Measurements from ENCODE around the gene RTN4IP1.
"Not testable (repeated sequence)": the region's sequence is repeated elsewhere in the genome, so short reads cannot be mapped to it uniquely, and the experiment has no call there.

RTN4IP1 gene

GRCh38 chr6:106574741-106575458 lies 54.4 kb downstream of the RTN4IP1 start:
- DNase-seq: no peak

DNA sequence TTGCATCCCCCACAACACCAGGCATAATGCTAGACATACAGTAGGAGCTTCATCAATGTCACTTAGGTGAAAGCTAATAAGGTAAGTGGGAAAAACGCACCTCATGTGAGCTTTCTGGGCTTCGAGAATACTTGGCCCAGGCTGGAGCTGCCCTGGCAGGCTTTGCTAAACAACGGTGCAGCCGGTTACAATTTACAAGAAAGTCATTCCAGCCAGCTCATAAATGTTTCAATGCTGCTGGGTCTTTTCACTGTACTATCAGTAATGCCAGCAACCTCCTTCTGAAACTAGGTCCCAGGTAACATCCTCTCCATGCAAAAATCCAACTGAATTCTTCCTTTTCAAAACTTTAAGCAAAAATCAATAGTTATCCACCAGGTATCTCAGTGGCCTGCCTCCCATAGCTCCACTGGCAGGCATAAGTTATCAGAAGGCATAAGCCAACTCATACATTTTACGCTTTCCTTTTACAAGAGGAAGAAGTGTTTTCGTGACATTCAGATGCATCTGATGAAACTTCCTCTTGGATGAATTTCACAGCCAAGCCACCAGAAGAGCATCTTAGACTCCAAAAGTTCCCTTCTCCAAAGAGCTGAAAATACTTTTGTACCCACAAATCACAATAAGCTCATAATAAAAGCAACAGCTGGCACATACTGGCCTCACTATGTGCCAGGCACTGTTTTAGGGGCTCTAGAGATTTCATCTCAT lies 56.3 kb downstream of the RTN4IP1 start:
- DNase-seq: no peak

DNA sequence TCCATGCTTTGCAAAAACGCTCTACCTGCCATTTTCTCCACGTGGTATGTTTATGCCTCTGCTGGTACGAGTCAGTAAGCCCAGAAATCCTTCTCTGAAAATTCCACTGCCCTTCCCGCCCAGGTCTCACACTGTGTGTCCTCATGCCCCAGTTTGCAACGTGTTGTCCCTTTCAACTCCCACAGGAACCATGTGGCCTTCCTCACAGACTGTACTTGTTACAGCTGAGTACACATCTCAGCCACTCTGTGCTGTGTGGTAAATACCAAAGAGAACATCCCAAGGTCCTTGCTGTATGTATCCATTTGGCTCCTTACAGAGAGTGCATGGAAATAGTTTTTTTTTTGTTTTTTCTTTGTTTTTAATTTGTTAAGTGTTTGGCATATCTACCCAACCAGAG lies 56.9 kb downstream of the RTN4IP1 start:
- DNase-seq: no peak

- DNase-seq: no peak
Measured at GRCh38 chr6:106569428-106569827, 59.9 kb downstream of the RTN4IP1 start.

DNA sequence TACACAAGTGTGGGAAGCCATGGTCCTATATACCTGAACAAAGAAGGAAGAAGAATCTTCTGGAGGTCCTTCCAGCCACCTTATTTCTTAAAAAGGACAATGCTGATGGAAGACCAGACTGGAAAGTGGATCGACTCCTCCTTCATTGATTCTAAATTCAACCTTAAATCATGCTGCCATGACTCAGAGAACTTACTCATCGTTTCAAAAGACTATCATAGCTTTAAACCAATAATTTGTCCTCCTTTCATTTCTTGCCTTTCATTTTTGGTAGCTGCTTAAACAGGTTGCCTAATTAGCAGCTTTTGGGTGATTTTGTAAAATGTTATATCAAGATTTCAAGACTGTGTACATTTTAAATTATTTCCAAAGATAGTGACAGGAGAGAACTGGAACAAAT lies 60.8 kb downstream of the RTN4IP1 start:
- DNase-seq: no peak

GRCh38 chr6:106564476-106564875 lies 64.8 kb downstream of the RTN4IP1 start:
- no peak for DNase-seq

DNA sequence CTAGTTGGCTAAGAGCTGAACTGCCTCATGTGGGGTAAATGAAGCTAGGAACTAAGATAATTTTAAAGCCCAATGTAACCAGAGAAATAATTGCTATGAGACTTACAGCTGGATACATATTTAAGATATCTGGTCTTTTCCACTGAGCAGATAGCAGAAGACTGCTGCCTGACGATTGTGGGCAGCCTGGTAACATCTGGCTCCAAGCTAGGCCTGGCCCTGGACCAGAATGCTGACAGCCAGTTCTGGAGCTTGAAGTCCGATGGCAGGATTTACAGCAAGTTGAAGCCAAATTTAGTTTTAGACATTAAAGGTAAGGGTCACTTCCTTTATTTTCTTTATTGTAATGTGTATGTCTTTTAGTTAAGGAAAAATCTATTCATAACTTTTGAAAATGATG lies 65.7 kb downstream of the RTN4IP1 start:
- no peak for DNase-seq

- DNase-seq: no peak
Measured at GRCh38 chr6:106561686-106562405, 67.5 kb downstream of the RTN4IP1 start.

GRCh38 chr6:106560996-106561685 lies 68.2 kb downstream of the RTN4IP1 start:
- DNase-seq: no peak

DNA sequence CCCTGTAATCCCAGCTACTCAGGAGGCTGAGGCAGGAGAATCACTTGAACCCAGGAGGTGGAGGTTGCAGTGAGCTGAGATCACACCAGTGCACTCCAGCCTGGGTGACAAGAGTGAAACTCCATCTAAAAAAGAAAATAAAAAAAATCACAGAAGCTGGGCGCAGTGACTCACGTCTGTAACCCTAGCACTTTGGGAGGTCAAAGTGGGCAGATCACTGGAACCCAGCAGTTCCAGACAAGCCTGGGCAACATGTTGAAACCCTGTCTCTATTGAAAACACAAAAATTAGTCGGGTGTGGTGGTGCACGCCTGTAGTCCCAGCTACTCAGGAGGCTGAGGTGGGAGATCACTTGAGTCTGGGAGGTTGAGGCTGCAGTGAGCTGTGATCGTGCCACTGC lies 69.6 kb downstream of the RTN4IP1 start:
- DNase-seq: not testable (repeated sequence)

DNA sequence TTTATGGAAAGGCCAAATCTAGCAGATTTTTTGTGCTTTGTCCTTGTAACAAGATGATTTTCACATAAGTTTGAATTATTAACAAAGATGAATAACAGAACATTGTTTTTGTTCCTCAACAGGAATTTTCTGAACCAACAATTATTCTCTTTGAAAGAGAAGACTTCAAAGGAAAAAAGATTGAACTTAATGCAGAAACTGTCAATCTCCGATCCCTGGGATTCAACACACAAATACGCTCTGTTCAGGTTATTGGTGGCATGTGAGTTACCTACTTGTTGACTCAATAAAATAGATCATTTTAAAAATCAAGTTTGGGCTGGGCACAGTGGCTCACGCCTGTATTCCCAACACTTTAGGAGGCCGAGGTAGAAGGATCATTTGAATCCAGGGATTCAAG lies 70.9 kb downstream of the RTN4IP1 start:
- DNase-seq: no peak

- no peak for DNase-seq
Measured at GRCh38 chr6:106557837-106558236, 71.5 kb downstream of the RTN4IP1 start.

DNA sequence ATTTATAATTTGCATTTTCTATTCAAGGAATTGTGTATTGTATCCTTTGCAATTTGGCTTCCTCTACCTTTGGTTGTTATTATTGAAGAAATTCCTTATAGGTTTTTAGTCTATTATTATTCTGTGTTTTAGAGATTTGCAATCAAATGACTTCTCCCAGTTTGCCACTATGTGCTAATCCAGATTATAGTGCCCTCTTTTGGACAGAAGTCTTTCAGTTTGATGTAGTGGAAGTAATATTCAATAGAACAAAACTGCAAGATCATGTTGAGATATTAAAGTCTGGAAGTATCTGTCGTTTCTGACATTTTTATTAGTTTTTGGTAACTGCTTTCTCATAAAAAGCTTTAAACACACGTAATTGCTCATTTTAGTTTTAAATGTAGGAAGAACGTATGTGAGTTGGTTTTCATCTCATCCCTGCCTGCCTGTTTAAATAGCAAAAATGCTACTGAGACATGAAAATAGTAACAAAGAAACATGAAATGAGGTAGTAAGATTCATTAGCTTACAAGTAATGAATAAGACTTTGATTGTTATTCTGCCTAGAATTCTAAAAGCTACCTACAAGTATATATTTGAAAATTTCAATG lies 72.8 kb downstream of the RTN4IP1 start:
- no peak for DNase-seq

DNA sequence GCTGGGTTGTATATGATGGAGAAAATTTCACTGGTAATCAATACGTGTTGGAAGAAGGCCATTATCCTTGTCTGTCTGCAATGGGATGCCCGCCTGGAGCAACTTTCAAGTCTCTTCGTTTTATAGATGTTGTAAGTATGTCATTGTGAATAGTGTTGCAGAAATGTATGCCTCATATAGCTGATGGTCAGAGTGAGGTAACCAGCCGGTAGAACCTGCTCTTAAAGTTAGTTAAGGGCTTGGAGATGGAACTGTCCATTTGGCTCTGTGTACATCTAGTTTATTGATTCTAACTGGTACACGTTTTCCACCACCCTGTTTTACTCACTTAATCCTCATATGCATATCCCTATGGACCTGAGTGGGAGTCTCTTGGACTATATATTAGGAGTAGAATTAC lies 73.5 kb downstream of the RTN4IP1 start:
- DNase-seq: no peak

DNA sequence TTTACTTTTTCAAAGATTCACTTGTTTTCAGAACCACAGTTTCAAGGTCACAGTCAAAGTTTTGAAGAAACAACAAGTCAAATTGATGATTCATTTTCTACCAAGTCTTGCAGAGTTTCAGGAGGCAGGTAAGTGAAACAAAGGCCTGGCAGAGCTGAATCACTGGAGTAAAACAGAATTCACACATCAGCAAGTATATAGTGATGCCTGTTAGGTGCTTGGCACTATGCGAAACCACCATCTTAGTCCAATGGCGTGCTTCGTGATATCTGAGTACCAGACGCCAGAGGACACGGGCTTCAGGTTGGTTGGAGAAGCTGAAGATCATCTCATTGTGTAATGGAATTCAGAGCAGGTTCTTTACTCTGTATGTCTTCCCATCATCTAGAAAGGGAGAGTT lies 75.9 kb downstream of the RTN4IP1 start:
- peak; percentile 26 for DNase-seq

DNA sequence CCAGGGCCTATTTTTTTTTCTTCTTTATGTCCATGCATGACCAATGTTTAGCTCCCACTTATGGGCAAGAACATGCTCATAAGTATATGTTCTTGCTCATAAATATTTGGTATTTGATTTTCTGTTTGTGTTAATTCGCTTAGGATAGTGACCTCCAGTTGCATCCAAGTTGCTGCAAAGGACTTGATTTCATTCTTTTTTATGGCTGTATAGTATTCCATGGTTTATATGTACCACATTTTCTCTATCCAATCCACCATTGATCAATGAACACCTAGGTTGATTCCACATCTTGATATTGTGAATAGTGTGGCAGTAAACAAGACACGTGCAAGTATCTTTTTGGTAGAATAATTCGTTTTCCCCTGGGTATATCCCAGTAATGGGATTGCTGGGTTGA lies 78.1 kb downstream of the RTN4IP1 start:
- no peak for DNase-seq

- DNase-seq: no peak
Measured at GRCh38 chr6:106549521-106549920, 79.8 kb downstream of the RTN4IP1 start.

DNA sequence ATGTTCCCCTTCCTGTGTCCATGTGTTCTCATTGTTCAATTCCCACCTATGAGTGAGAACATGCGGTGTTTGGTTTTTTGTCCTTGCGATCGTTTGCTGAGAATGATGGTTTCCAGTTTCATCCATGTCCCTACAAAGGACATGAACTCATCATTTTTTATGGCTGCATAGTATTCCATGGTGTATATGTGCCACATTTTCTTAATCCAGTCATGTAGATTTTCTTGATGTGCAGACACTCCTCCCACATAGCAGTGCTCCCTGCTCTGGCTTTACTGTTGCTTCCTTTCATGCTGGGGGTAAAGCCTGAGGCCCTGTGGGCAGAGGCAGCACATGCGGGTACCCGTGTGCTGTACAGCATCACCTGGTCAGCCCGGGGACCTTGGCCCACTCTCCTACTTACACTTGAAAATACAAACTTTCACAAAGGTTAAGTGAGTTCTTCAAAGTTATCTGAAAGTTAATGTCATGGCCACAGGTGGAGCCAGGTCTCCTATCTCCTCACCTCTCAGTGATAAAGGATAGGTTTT lies 80.3 kb downstream of the RTN4IP1 start:
- DNase-seq: not testable (repeated sequence)

DNA sequence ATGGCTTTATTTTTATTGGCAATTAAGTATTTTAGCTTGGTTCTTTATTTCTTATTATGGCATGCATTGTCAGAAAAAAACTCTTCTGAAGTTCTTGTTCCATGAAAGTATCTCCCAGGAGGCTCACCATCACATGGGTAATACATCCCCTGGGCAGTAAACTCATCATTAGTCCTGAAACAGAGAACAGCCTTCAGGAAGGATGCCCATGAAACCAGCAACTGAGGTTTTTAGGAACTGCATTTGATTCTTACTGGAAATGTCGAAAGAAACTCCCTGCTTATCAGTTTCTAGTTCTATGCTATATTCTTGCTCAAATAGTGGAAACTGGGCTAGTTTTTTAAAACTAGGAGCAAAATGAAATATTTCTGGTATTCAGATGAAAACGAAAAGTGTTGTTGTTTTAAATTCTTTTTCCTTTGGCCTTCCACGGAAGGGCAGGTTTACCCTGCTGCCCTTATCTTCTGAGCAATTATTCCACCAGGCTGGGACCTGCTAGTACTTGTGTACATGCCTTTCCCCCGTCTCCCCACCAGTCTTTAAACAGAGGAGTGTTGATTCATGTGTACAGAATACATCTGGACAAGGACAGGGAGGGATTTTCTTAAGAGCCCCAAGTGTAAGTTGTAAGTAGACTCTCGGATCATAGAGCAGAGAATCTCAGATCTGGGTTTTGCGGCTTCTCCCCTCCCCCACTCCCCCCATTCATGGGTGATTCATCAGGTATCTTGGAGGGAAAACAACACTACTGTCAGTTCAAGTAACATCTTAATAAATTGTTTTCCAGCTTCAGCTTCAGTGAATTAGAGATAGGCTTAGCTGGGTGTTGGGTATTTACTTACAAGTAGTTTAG lies 81.5 kb downstream of the RTN4IP1 start:
- DNase-seq: peak; percentile 22

DNA sequence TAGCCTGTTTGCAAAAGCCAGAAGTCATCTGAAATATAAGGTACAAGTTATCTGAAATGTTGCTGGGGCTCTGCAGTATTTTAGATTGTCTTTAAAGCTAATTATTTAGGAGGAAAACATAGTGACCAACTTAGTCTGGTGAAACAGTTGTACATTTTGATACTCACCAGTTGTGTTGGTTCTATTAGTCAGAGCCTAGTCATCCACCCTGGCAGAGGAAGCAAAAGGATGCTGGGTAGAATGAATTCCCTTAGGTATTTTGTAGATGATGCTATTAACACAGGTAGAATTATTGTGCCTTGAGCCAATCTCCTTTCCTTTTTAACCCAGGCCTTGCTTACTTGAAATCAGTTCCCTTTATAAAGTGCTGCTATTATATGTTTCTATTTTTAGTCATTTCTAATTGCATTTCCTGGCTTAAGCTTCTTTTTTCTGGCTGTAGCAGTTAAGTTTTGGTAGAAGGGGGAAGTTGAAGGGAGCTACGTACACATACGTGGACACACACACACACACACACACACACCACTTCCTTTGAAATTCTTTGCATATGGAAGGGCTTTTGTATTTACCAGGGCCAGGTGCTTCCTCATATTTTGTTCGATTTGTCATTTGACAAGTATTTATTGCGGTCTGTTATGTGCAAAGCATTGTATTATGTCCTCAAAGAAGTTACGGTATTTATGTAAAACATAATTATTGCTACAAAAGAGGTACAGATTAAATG lies 82.4 kb downstream of the RTN4IP1 start:
- DNase-seq: no peak

DNA sequence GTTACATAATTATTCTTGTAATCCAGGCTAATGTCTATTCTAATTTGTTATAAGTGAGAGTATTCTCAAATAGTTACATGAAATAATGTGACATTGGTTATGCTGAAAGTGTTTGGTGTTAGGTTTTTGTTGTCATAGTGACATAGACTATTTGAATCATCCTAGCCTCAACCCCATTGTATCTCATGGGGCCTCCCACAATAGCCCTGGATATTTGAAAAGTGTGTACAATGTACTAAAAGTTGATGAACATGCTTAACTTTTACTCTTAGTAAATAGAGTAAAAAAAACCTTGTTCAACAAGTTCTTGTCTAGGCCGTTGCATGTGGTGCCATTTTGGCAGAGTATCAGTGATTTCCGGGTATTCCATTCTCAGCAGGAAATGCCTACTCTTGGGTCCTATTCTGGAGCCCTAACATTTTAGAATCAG lies 83.0 kb downstream of the RTN4IP1 start:
- DNase-seq: no peak

All from stimulated activated CD4-positive, alpha-beta T cell treated with anti-CD3 and anti-CD28 coated beads, Interleukin-4, amount 100 ng/mL, for 1 hour (primary cell).